K562 (cell line): ENCODE results near the gene NUDT22. TPM values are rescaled to one million over a fixed set of nuclear protein-coding genes. Genes with fewer than 3 reads are reported as not detected.

Experiments
- ATAC-seq: fragments of 200-7000 bp; cut with Tn5 transposase; 3 replicates; pipeline ENCODE4 v1.9.1; 2020; ENCODE audit warnings: moderate library complexity
- BruUV-seq: library from RNA; stranded (reverse); fragments of 400-500 nt; replicated peaks from 2 replicates; lab custom pipeline; 2021; lab: Mats Ljungman, UMichigan
- CTCF ChIA-PET: fragments of 300-600 bp; formaldehyde crosslinking; extraction: SDS; loops from one replicate; lab custom pipeline; 2021; ENCODE audit warnings: low intra/inter-chr PET ratio; lab: Yijun Ruan, JAX
- POLR2A ChIA-PET: fragments of 300-600, 350-650 bp; sonication (Branson Sonifier 250); formaldehyde crosslinking; extraction: SDS; loops from one replicate; lab custom pipeline; 2021; ENCODE audit warnings: antibody characterized with exemption, inconsistent platforms; lab: Yijun Ruan, JAX
- DNase-seq, 4 experiments: peaks; one replicate each; pipeline versions ENCODE4 v3.0.0 to v3.0.0-alpha.2; 2011 to 2018; ENCODE audit warnings: low spot score in 3 of 4, mixed read lengths in 3 of 4; ENCODE audit errors: extremely low read depth in 1 of 4
- FAIRE-seq: peaks from 2 replicates; lab custom pipeline; 2011; peaks lifted over from hg19 to GRCh38; lab: Jason Lieb, UNC
- H2AFZ ChIP-seq: 2 replicates; pipeline ENCODE4 v1.6.0; 2011; ENCODE audit warnings: low read depth, low read length, control low read depth, inconsistent platforms
- H3K27ac ChIP-seq: fragments of 200-600 bp; 3 replicates; pipeline ENCODE4 v1.8.0; 2011; ENCODE audit warnings: low read depth, mild to moderate bottlenecking, control low read depth, inconsistent platforms, low read length, moderate library complexity, mixed read lengths; ENCODE audit errors: extremely low read depth
- H3K27me3 ChIP-seq, 2 experiments: fragments of 300-600 bp in 1 of 2; 2 replicates in 1 of 2; 3 replicates in 1 of 2; pipeline versions ENCODE4 v1.6.0 to v1.8.0; 2011; ENCODE audit warnings: inconsistent platforms in 2 of 2, low read length in 2 of 2, mild to moderate bottlenecking in 1 of 2, mixed read lengths in 1 of 2, moderate library complexity in 1 of 2; ENCODE audit not compliant: control insufficient read depth in 2 of 2, insufficient read depth in 2 of 2
- H3K36me3 ChIP-seq: fragments of 300-600 bp; 3 replicates; pipeline ENCODE4 v1.8.0; 2011; ENCODE audit warnings: mild to moderate bottlenecking, low read length, inconsistent platforms; ENCODE audit not compliant: control insufficient read depth, insufficient read depth
- H3K4me1 ChIP-seq, 2 experiments: fragments of 200-600 bp in 1 of 2; replicated peaks in 1 of 2; 2 replicates in 1 of 2; 3 replicates in 1 of 2; pipeline versions ENCODE4 v1.5.1 to v1.8.0; 2011; ENCODE audit warnings: inconsistent platforms in 2 of 2, low read length in 2 of 2, mild to moderate bottlenecking in 1 of 2, mixed read lengths in 1 of 2, moderate library complexity in 1 of 2; ENCODE audit not compliant: control insufficient read depth in 2 of 2, insufficient read depth in 2 of 2
- H3K4me2 ChIP-seq: 2 replicates; pipeline ENCODE4 v1.6.1; 2011; ENCODE audit warnings: low read length, control low read depth, inconsistent platforms, mixed read lengths; ENCODE audit not compliant: insufficient read depth
- H3K4me3 ChIP-seq: fragments of 200-600 bp; sonication (generic), shearing (Covaris generic); 2 replicates; pipeline ENCODE4 v1.5.1; 2016; ENCODE audit warnings: control low read depth, inconsistent platforms
- H3K79me2 ChIP-seq: fragments of 200-600 bp; 3 replicates; pipeline ENCODE4 v1.8.0; 2011; ENCODE audit warnings: low read length, inconsistent platforms; ENCODE audit not compliant: control insufficient read depth, insufficient read depth
- H3K9ac ChIP-seq, 2 experiments: 2 replicates each; pipeline versions ENCODE4 v1.6.0 to v1.6.1; 2011; ENCODE audit warnings: low read depth in 2 of 2, low read length in 2 of 2, control low read depth in 1 of 2, inconsistent platforms in 1 of 2, mild to moderate bottlenecking in 1 of 2, mixed read lengths in 1 of 2; ENCODE audit not compliant: insufficient read depth in 1 of 2
- H3K9me1 ChIP-seq: one replicate; pipeline ENCODE4 v1.6.0; 2011; ENCODE audit warnings: inconsistent platforms, mild to moderate bottlenecking, low read length, moderate library complexity; ENCODE audit not compliant: control insufficient read depth, insufficient read depth
- H3K9me3 ChIP-seq: replicated peaks from 2 replicates; pipeline ENCODE4 v1.5.1; 2011; ENCODE audit warnings: low read depth, low read length, inconsistent platforms; ENCODE audit not compliant: control insufficient read depth, insufficient read depth
- H4K20me1 ChIP-seq: replicated peaks from 2 replicates; pipeline ENCODE4 v1.6.1; 2011; ENCODE audit warnings: low read length, inconsistent platforms, mixed read lengths; ENCODE audit not compliant: control insufficient read depth, insufficient read depth
- CBFB ChIP-seq: sonication (generic); formaldehyde crosslinking; IDR thresholded peaks from 2 replicates; pipeline ENCODE4 v1.4.0; 2020; ENCODE audit warnings: mild to moderate bottlenecking, missing genetic modification reagents
- CCNT2 ChIP-seq: IDR thresholded peaks from 2 replicates; pipeline ENCODE4 v1.6.1; 2011; ENCODE audit warnings: borderline replicate concordance, low read depth, mild to moderate bottlenecking, moderate library complexity, mixed read lengths, low read length; ENCODE audit not compliant: insufficient read length; ENCODE audit errors: extremely low read depth
- ESRRA ChIP-seq: fragments of 450-650 bp; IDR thresholded peaks from 2 replicates; pipeline ENCODE4 v1.6.1; 2014; ENCODE audit warnings: low read depth, mild to moderate bottlenecking, moderate library complexity, borderline replicate concordance
- EZH2 ChIP-seq: IDR thresholded peaks from 2 replicates; pipeline ENCODE4 v1.6.1; 2012; ENCODE audit warnings: low read depth, mild to moderate bottlenecking, inconsistent platforms, low read length, borderline replicate concordance
- FOSL1 ChIP-seq: fragments of 200-800 bp; sonication (Bioruptor generic); conservative IDR thresholded peaks from 2 replicates; pipeline ENCODE4 v1.6.1; 2016; ENCODE audit warnings: missing genetic modification characterization, missing compliant biosample characterization
- FOXK1 ChIP-seq: sonication (generic); formaldehyde crosslinking; IDR thresholded peaks from 2 replicates; pipeline ENCODE4 v1.8.0; 2022; ENCODE audit warnings: missing genetic modification reagents, mild to moderate bottlenecking, borderline replicate concordance
- HMGN3 ChIP-seq: IDR thresholded peaks from 2 replicates; pipeline ENCODE4 v1.6.1; 2011; ENCODE audit warnings: borderline replicate concordance, low read depth, mild to moderate bottlenecking, mixed read lengths, low read length; ENCODE audit not compliant: insufficient read length; ENCODE audit errors: extremely low read depth
- MAZ ChIP-seq, 2 experiments: fragments of 450-650 bp in 1 of 2; sonication (generic) in 1 of 2; formaldehyde crosslinking; IDR thresholded peaks in 1 of 2; conservative IDR thresholded peaks in 1 of 2; 2 replicates each; pipeline versions ENCODE4 v1.4.0 to v1.5.0; 2020; ENCODE audit warnings: mild to moderate bottlenecking in 1 of 2, missing genetic modification reagents in 1 of 2
- POLR2G ChIP-seq: fragments of 200-400 bp; formaldehyde crosslinking; IDR thresholded peaks from 2 replicates; pipeline ENCODE4 v1.6.1; 2017; ENCODE audit warnings: low read depth, mild to moderate bottlenecking, antibody characterized with exemption, low read length, moderate library complexity
- SNRNP70 ChIP-seq: fragments of 200-400 bp; formaldehyde crosslinking; optimal IDR thresholded peaks from 2 replicates; pipeline ENCODE3; 2017; ENCODE audit warnings: low read depth, low read length
- SRSF9 ChIP-seq: fragments of 200-400 bp; formaldehyde crosslinking; IDR thresholded peaks from 2 replicates; pipeline ENCODE4 v1.6.1; 2017; ENCODE audit warnings: low read depth, low read length, borderline replicate concordance
- WGBS: fragments of 100-300 bp; shearing (Covaris generic); methylation state at CpG from one replicate; pipeline ENCODE4 v1.1.6; 2016; ENCODE audit warnings: low coverage, mixed read lengths; ENCODE audit not compliant: insufficient coverage; ENCODE audit errors: missing lambda C conversion rate; 5-methylcytosine and 5-hydroxymethylcytosine counted together
- in situ Hi-C: fragments of 300-500 bp; cut with MboI; formaldehyde crosslinking; loops from 4 replicates; pipeline ENCODE4 v1.15.0; 2018; ENCODE audit warnings: inconsistent platforms, mixed read lengths
- intact Hi-C: fragments of 100-400 bp; cut with micrococcal nuclease; formaldehyde crosslinking; loops from 2 replicates; pipeline ENCODE4 v1.14.2; 2022
- polyA plus RNA-seq, 8 experiments: library from polyadenylated mRNA; depleted of rRNA in 4 of 8; stranded (reverse) in 5 of 8; unstranded in 3 of 8; fragments of >200 nt; fragmentation: Nextera tagmentation in 2 of 8; fragmentation: Illumina TruSeq in 1 of 8; extraction: Ambion mirVana in 2 of 8; extraction: Trizol in 1 of 8; gene quantifications; 2 replicates each; pipeline versions ENCODE4 v1.2.1 to v1.2.3, GENCODE V29; 2011 to 2014; ENCODE audit warnings: inconsistent platforms in 1 of 8, missing spikeins in 1 of 8
- total RNA-seq, 7 experiments: library from RNA; depleted of rRNA in 6 of 7; stranded (reverse); fragments of >200 nt in 6 of 7; fragmentation: Illumina TruSeq in 2 of 7; extraction: Trizol in 2 of 7; gene quantifications; 2 replicates each; pipeline versions ENCODE4 v1.2.1 to v1.2.3, GENCODE V29; 2011 to 2021; ENCODE audit warnings: low replicate concordance in 1 of 7
- TF ChIP-seq, protein P1 (sequence below): fragments of 250-450 bp; sonication (Bioruptor Pico); IDR thresholded peaks from 2 replicates; pipeline ENCODE4 v1.8.0; 2021; ENCODE audit warnings: moderate library complexity, mild to moderate bottlenecking, inconsistent platforms
- TF ChIP-seq, protein P2 (sequence below), 3 experiments: IDR thresholded peaks in 2 of 3; conservative IDR thresholded peaks in 1 of 3; 2 replicates each; pipeline ENCODE4 v1.5.1; 2011 to 2012; ENCODE audit warnings: low read length in 3 of 3, mild to moderate bottlenecking in 3 of 3, control low read depth in 2 of 3, improper control_type of control experiment in 1 of 3, inconsistent platforms in 1 of 3, low read depth in 1 of 3, mixed read lengths in 1 of 3, moderate library complexity in 1 of 3; ENCODE audit not compliant: insufficient read depth in 2 of 3

NUDT22 gene
- total and polyA plus RNA-seq, 9 of the 15 experiments (the other 6 are each of a cell fraction or from before 2014, with no cell fraction given): 6.3 to 92.6 (median 37.4) TPM

GRCh38 chr11:64224151-64224890 lies 1.8 kb upstream of the NUDT22 start (continued):
- TF ChIP-seq SRSF9 (no peak), FOXK1 (no peak), EZH2 (no peak)

- FAIRE-seq: peak; percentile 15
- CTCF ChIA-PET: no interaction called here
- intact Hi-C loops: no loop called here
- TF ChIP-seq, protein P1, sequence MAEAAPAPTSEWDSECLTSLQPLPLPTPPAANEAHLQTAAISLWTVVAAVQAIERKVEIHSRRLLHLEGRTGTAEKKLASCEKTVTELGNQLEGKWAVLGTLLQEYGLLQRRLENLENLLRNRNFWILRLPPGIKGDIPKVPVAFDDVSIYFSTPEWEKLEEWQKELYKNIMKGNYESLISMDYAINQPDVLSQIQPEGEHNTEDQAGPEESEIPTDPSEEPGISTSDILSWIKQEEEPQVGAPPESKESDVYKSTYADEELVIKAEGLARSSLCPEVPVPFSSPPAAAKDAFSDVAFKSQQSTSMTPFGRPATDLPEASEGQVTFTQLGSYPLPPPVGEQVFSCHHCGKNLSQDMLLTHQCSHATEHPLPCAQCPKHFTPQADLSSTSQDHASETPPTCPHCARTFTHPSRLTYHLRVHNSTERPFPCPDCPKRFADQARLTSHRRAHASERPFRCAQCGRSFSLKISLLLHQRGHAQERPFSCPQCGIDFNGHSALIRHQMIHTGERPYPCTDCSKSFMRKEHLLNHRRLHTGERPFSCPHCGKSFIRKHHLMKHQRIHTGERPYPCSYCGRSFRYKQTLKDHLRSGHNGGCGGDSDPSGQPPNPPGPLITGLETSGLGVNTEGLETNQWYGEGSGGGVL (CRISPR knock-in tag): no peak
- TF ChIP-seq CCNT2 (peak; percentile 19), ESRRA (no peak), CBFB (CRISPR knock-in tag) (0 out of 2 replicates have a peak, but pooled peaks have one; percentile 8), POLR2G (peak; percentile 70), FOSL1 (no peak), MAZ (CRISPR knock-in tag; conservative IDR thresholded peaks at IDR 0.05 in 1 of 2, IDR thresholded peaks at IDR 0.05 in 1 of 2) (0 out of 4 replicates have a peak, but pooled peaks of 1 of the 2 experiments have one; percentile 15), SNRNP70 (peak; percentile 79), HMGN3 (no peak)
- TF ChIP-seq, protein P2, sequence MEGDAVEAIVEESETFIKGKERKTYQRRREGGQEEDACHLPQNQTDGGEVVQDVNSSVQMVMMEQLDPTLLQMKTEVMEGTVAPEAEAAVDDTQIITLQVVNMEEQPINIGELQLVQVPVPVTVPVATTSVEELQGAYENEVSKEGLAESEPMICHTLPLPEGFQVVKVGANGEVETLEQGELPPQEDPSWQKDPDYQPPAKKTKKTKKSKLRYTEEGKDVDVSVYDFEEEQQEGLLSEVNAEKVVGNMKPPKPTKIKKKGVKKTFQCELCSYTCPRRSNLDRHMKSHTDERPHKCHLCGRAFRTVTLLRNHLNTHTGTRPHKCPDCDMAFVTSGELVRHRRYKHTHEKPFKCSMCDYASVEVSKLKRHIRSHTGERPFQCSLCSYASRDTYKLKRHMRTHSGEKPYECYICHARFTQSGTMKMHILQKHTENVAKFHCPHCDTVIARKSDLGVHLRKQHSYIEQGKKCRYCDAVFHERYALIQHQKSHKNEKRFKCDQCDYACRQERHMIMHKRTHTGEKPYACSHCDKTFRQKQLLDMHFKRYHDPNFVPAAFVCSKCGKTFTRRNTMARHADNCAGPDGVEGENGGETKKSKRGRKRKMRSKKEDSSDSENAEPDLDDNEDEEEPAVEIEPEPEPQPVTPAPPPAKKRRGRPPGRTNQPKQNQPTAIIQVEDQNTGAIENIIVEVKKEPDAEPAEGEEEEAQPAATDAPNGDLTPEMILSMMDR (IDR thresholded peaks at IDR 0.05 in 2 of 3, conservative IDR thresholded peaks at IDR 0.05 in 1 of 3; ENCODE audit: insufficient read depth in 2 of 3, low read depth in 1 of 3, low read length in 3 of 3): 0 out of 6 replicates have a peak, but pooled peaks of 1 of the 3 experiments have one; percentile 3
These were observed 1.0 kb upstream of the NUDT22 start for GRCh38 chr11:64224891-64225607.

More at GRCh38 chr11:64224891-64225607, 1.0 kb upstream of the NUDT22 start:
- Histone ChIP-seq H4K20me1 (no peaks in the 10 kb centered on the region), H3K4me3 (peak overlapping the region; percentile 64), H3K27ac (peak overlapping the region; percentile 93), H3K9ac (peak overlapping the region; percentile 79 to 99), H3K79me2 (peaks cover 34% of the 10 kb centered on the region), H3K27me3 (no peaks in the 10 kb centered on the region), H3K4me1 (peaks cover 8 to 69% of the 10 kb centered on the region in 2 experiments; a peak in 4 of 5 replicates), H2AFZ (0 out of 2 replicates have a peak overlapping the region, but pooled peaks have one; percentile 93), H3K9me1 (peaks cover 5% of the 10 kb centered on the region), H3K4me2 (peak overlapping the region; percentile 83), H3K36me3 (peaks cover 52% of the 10 kb centered on the region; the same call in 2 of the 3 replicates), H3K9me3 (no peaks in the 10 kb centered on the region)
- POLR2A ChIA-PET: interaction anchor here (0.8 to 6.3 kb wide), 4 partner anchors 10 to 17 kb away, joined by 3 to 77 read pairs (median 8); partner anchors contain the start of gene FERMT3
- no TSS peak for BruUV-seq
- DNase-seq (peak in 2 of 4 experiments; percentile 27 to 46), ATAC-seq (peak; percentile 13)
- in situ Hi-C loops: no loop called here
- 53% methylated on average over 20 of the region's 22 CpGs for WGBS
